MM.1S (cell line): ENCODE measurements around the gene CACNA1C.

Source experiments
- DNase-seq: peaks from one replicate; pipeline ENCODE4 v3.0.0-alpha.2; 2015
- H2AFZ ChIP-seq: fragments of 300-600 bp; sonication (generic); 2 replicates; pipeline ENCODE4 v1.6.0; 2016; ENCODE audit warnings: antibody characterized with exemption, low read length
- H3F3A ChIP-seq: fragments of 300-600 bp; sonication (generic); 2 replicates; pipeline ENCODE4 v1.6.1; 2016; ENCODE audit warnings: mild to moderate bottlenecking, antibody characterized with exemption, low read length, moderate library complexity, mixed read lengths; ENCODE audit not compliant: insufficient read depth
- H3K27ac ChIP-seq: fragments of 300-600 bp; sonication (generic); 2 replicates; pipeline ENCODE4 v1.5.1; 2016; ENCODE audit warnings: mild to moderate bottlenecking, low read length
- H3K27me3 ChIP-seq: fragments of 300-600 bp; sonication (generic); replicated peaks from 2 replicates; pipeline ENCODE4 v1.6.0; 2016; ENCODE audit warnings: low read length; ENCODE audit not compliant: insufficient read depth
- H3K36me3 ChIP-seq: fragments of 300-600 bp; sonication (generic); replicated peaks from 2 replicates; pipeline ENCODE4 v1.6.1; 2016; ENCODE audit warnings: mild to moderate bottlenecking, low read length, mixed read lengths; ENCODE audit not compliant: insufficient read depth
- H3K4me1 ChIP-seq: fragments of 300-600 bp; sonication (generic); 2 replicates; pipeline ENCODE4 v1.6.1; 2016; ENCODE audit warnings: low read length, mixed read lengths
- H3K4me2 ChIP-seq: fragments of 300-600 bp; sonication (generic); 2 replicates; pipeline ENCODE4 v1.6.0; 2016; ENCODE audit warnings: low read depth, low read length
- H3K4me3 ChIP-seq: fragments of 300-600 bp; sonication (generic); 2 replicates; pipeline ENCODE4 v1.5.1; 2016; ENCODE audit warnings: low read length, mixed read lengths
- H3K79me2 ChIP-seq: fragments of 300-600 bp; sonication (generic); 2 replicates; pipeline ENCODE4 v1.6.1; 2016; ENCODE audit warnings: mixed run types, low read length, mixed read lengths
- H3K9ac ChIP-seq: fragments of 300-600 bp; sonication (generic); 2 replicates; pipeline ENCODE4 v1.6.1; 2016; ENCODE audit warnings: low read length, mixed read lengths
- H3K9me2 ChIP-seq: fragments of 300-600 bp; sonication (generic); replicated peaks from 2 replicates; pipeline ENCODE4 v1.6.1; 2016; ENCODE audit warnings: mild to moderate bottlenecking, low read length, mixed read lengths; ENCODE audit not compliant: insufficient read depth
- H3K9me3 ChIP-seq: fragments of 300-600 bp; sonication (generic); replicated peaks from 2 replicates; pipeline ENCODE4 v1.6.1; 2016; ENCODE audit warnings: mild to moderate bottlenecking, low read length, mixed read lengths; ENCODE audit not compliant: insufficient read depth
- H4K20me1 ChIP-seq: fragments of 300-600 bp; sonication (generic); 2 replicates; pipeline ENCODE4 v1.6.1; 2016; ENCODE audit warnings: mild to moderate bottlenecking, low read length, moderate library complexity, mixed read lengths; ENCODE audit not compliant: insufficient read depth
- CTCF ChIP-seq: fragments of 300-600 bp; sonication (generic); IDR thresholded peaks from 2 replicates; pipeline ENCODE4 v1.5.1; 2016; ENCODE audit warnings: antibody characterized with exemption, low read length, mixed read lengths
- EZH2 ChIP-seq: fragments of 300-600 bp; sonication (generic); optimal IDR thresholded peaks from 2 replicates; pipeline ENCODE3; 2017; ENCODE audit warnings: low read depth, mild to moderate bottlenecking, antibody characterized with exemption, low read length, mixed read lengths
- EZH2phosphoT487 ChIP-seq: fragments of 300-600 bp; sonication (generic); IDR thresholded peaks from 2 replicates; pipeline ENCODE4 v1.6.1; 2018; ENCODE audit warnings: antibody characterized with exemption, low read length

The CACNA1C gene

GRCh38 chr12:2194060-2194459 lies 141.3 kb downstream of the CACNA1C start:
- H3K27me3 ChIP-seq: no peaks in the 10 kb centered on the region
- no peaks in the 10 kb centered on the region for H3K4me1 ChIP-seq
- no peaks in the 10 kb centered on the region for H3K79me2 ChIP-seq
- H3K9me3 ChIP-seq: no peaks in the 10 kb centered on the region
- no peaks in the 10 kb centered on the region for H4K20me1 ChIP-seq
- H3K9ac ChIP-seq: no peak overlapping the region
- no peaks in the 10 kb centered on the region for H3K9me2 ChIP-seq
- H3K36me3 ChIP-seq: no peaks in the 10 kb centered on the region
- DNase-seq: no peak
- H2AFZ ChIP-seq: no peak overlapping the region
- no peak overlapping the region for H3K27ac ChIP-seq
- H3K4me2 ChIP-seq: no peak overlapping the region
- TF ChIP-seq EZH2phosphoT487 (no peak), CTCF (no peak), EZH2 (no peak)
- no peak overlapping the region for H3K4me3 ChIP-seq
- no peaks in the 10 kb centered on the region for H3F3A ChIP-seq

GRCh38 chr12:2194571-2194970 lies 141.8 kb downstream of the CACNA1C start:
- no peaks in the 10 kb centered on the region for H4K20me1 ChIP-seq
- H3K4me1 ChIP-seq: no peaks in the 10 kb centered on the region
- no peak overlapping the region for H3K27ac ChIP-seq
- DNase-seq: no peak
- TF ChIP-seq EZH2phosphoT487 (no peak), CTCF (no peak)
- H3K9me3 ChIP-seq: no peaks in the 10 kb centered on the region
- H3F3A ChIP-seq: no peaks in the 10 kb centered on the region
- H3K9ac ChIP-seq: no peak overlapping the region
- H3K4me2 ChIP-seq: no peak overlapping the region
- no peaks in the 10 kb centered on the region for H3K79me2 ChIP-seq
- no peak overlapping the region for H2AFZ ChIP-seq
- H3K4me3 ChIP-seq: no peak overlapping the region
- no peaks in the 10 kb centered on the region for H3K27me3 ChIP-seq
- H3K36me3 ChIP-seq: no peaks in the 10 kb centered on the region
- H3K9me2 ChIP-seq: no peaks in the 10 kb centered on the region

GRCh38 chr12:2195085-2195484 lies 142.3 kb downstream of the CACNA1C start:
- H3K4me1 ChIP-seq: no peaks in the 10 kb centered on the region
- H3K9me2 ChIP-seq: no peaks in the 10 kb centered on the region

More at GRCh38 chr12:2195085-2195484, 142.3 kb downstream of the CACNA1C start:
- Histone ChIP-seq H3F3A (no peaks in the 10 kb centered on the region), H2AFZ (no peak overlapping the region), H3K27ac (no peak overlapping the region), H3K4me2 (no peak overlapping the region), H3K9ac (no peak overlapping the region), H3K9me3 (no peaks in the 10 kb centered on the region), H3K36me3 (no peaks in the 10 kb centered on the region), H3K27me3 (no peaks in the 10 kb centered on the region), H4K20me1 (no peaks in the 10 kb centered on the region), H3K4me3 (no peak overlapping the region), H3K79me2 (no peaks in the 10 kb centered on the region)
- TF ChIP-seq CTCF (no peak), EZH2phosphoT487 (no peak), EZH2 (no peak)
- no peak for DNase-seq
